Small intestine (tissue), 16 donors: ENCODE data around the gene RCOR1. TPM values are rescaled to one million over a fixed set of nuclear protein-coding genes. Genes with fewer than 3 reads are reported as not detected.
"Not testable (repeated sequence)": the region's sequence is repeated elsewhere in the genome, so short reads cannot be mapped to it uniquely, and the experiment has no call there.

Experiments
- DNase-seq, 2 donors: peaks; one replicate each; pipeline versions ENCODE4 v3.0.0 to v3.0.0-alpha.2; 2013
- FAIRE-seq: peaks from 2 replicates; lab custom pipeline; 2012; peaks lifted over from hg19 to GRCh38; lab: Jason Lieb, UNC
- H3K27ac ChIP-seq, 3 donors: one replicate each; pipeline ENCODE4 v1.5.1; 2013; ENCODE audit warnings: low read length in 2 of 3, mild to moderate bottlenecking in 2 of 3, control low read depth in 1 of 3, inconsistent platforms in 1 of 3, low read depth in 1 of 3, moderate library complexity in 1 of 3
- H3K27me3 ChIP-seq, 3 donors: one replicate each; pipeline ENCODE4 v1.6.1; 2013; ENCODE audit warnings: low read length in 3 of 3, inconsistent platforms in 1 of 3; ENCODE audit not compliant: control insufficient read depth in 3 of 3, insufficient read depth in 3 of 3
- H3K36me3 ChIP-seq, 3 donors: one replicate each; pipeline ENCODE4 v1.6.1; 2013; ENCODE audit warnings: low read length in 3 of 3, inconsistent platforms in 1 of 3, low read depth in 1 of 3, mild to moderate bottlenecking in 1 of 3, moderate library complexity in 1 of 3; ENCODE audit not compliant: control insufficient read depth in 3 of 3, insufficient read depth in 2 of 3
- H3K4me1 ChIP-seq, 3 donors: one replicate each; pipeline ENCODE4 v1.6.1; 2013; ENCODE audit warnings: low read length in 2 of 3, inconsistent platforms in 1 of 3, low read depth in 1 of 3, mild to moderate bottlenecking in 1 of 3, moderate library complexity in 1 of 3; ENCODE audit not compliant: control insufficient read depth in 3 of 3, insufficient read depth in 2 of 3
- H3K4me3 ChIP-seq, 3 donors: one replicate each; pipeline ENCODE4 v1.5.1; 2013; ENCODE audit warnings: low read length in 3 of 3, control low read depth in 1 of 3, inconsistent platforms in 1 of 3, low read depth in 1 of 3, mild to moderate bottlenecking in 1 of 3, moderate library complexity in 1 of 3
- H3K9me3 ChIP-seq, 2 donors: one replicate each; pipeline ENCODE4 v1.6.1; 2013; ENCODE audit warnings: low read depth in 1 of 2, low read length in 1 of 2; ENCODE audit not compliant: control insufficient read depth in 2 of 2, insufficient read depth in 1 of 2
- WGBS, 3 donors: extraction: QIAGEN DNeasy Blood & Tissue Kit; methylation state at CpG; one replicate each; pipeline ENCODE4 v1.1.7; 2013; 5-methylcytosine and 5-hydroxymethylcytosine counted together
- long read RNA-seq, 10 donors: transcript quantifications; one replicate each; lab custom pipeline, GENCODE V29; 2026
- polyA plus RNA-seq, 4 donors: library from polyadenylated mRNA; stranded (reverse) in 3 of 4; unstranded in 1 of 4; fragments of 200-250 nt in 3 of 4; fragments of 120-200 nt in 1 of 4; gene quantifications; one replicate each; pipeline versions ENCODE4 v1.2.1 to v1.2.3, GENCODE V29; 2013
- donor health status: healthy with polysubstance abuse.
- donor health status: control.
- donor health status: control.
- donor health status: Bipolar disorder and iron deficiency.
- donor health status: healthy.

RCOR1 gene
- polyA plus RNA-seq, result 10 to 100 TPM in 3 of 4 donors, 1 to 10 TPM in 1; 9.2 to 22.6 (median 12.3) TPM
- long read RNA-seq, donor 1, result 0 reads
- long read RNA-seq, donor 2, full-length matches to known transcripts, result 2 of 2 reads
- long read RNA-seq, donor 2, partial matches to known transcripts, result 0 of 2 reads
- long read RNA-seq, donor 2, other reads (novel, unspliced or antisense), result 0 of 2 reads
- long read RNA-seq, donor 3, full-length matches to known transcripts, result 1 of 6 reads
- long read RNA-seq, donor 3, partial matches to known transcripts, result 5 of 6 reads
- long read RNA-seq, donor 3, other reads (novel, unspliced or antisense), result 0 of 6 reads
- long read RNA-seq, donor 4, result 0 reads
- long read RNA-seq, donor 5, full-length matches to known transcripts, result 1 of 1 reads
- long read RNA-seq, donor 5, partial matches to known transcripts, result 0 of 1 reads
- long read RNA-seq, donor 5, other reads (novel, unspliced or antisense), result 0 of 1 reads
- long read RNA-seq, donor 6, result 0 reads
- long read RNA-seq, donor 7, result 0 reads
- long read RNA-seq, donor 8, result 0 reads
- long read RNA-seq, donor 9, full-length matches to known transcripts, result 1 of 1 reads
- long read RNA-seq, donor 9, partial matches to known transcripts, result 0 of 1 reads
- long read RNA-seq, donor 9, other reads (novel, unspliced or antisense), result 0 of 1 reads
- long read RNA-seq, donor 10, full-length matches to known transcripts, result 4 of 4 reads
- long read RNA-seq, donor 10, partial matches to known transcripts, result 0 of 4 reads
- long read RNA-seq, donor 10, other reads (novel, unspliced or antisense), result 0 of 4 reads

DNA sequence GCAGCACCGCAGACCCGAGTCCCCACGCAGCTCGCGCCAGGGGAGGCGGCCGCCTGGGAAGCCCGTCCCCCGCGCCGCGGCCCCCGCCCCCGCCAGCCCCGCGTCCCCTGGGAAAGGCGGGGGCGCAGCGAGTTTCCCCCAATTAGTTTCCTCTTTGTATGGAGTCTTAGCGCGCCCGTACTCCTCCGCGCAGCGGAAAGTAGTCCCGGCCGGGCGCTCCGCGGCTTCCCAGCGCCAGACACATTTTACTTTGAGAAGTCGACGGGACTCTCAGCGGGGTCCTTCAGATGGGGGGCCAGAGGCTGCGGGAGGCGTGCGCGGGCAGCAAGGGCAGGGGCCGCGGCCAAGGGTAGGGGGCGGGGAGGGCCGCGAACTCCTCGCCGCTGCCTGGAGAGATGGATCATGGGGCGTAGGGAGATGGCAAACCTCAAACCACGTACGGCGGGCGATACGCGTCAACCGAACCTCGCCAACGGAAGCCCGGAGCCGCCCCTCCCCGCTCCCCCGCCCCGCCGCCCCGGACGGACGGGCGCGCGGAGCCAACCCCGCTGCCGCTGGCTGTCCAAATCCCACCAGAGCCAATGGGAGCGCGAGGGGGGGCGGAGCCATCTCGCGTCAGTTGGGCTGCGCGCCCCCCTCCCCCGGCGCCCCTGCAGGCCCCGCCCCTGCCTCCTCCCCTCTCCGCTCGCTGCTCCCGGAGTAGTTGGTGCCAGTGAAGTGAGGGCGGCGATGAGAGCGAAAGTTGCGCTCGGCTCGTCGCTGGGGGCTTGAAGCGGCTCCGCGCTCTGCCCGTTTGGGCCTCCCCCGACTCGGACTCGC lies at the start of gene RCOR1:
Gene RCOR1 (plus strand): TSS at position 706 of the 819 bp plus-strand sequence. CDS start 238 bp downstream, outside the sequence.
- Histone ChIP-seq H3K27me3 (no peaks in the 10 kb centered on the region), H3K27ac (peak within 1 kb of the TSS; percentile 94 to 99 (median 95)), H3K4me3 (peak within 1 kb of the TSS; percentile 92 to 99 (median 99)), H3K4me1 (peaks cover 0 to 17% (median 8%) of the 10 kb centered on the region in 3 donors), H3K9me3 (no peaks in the 10 kb centered on the region), H3K36me3 (peaks cover 0 to 16% (median 0%) of the 10 kb centered on the region in 3 donors)
- peak; percentile 97 to 98 for DNase-seq
- WGBS, 3 donors, result 0 to 1% (median 1%) methylated on average over 59 to 96 of the region's 96 CpGs
- no peak for FAIRE-seq

DNA sequence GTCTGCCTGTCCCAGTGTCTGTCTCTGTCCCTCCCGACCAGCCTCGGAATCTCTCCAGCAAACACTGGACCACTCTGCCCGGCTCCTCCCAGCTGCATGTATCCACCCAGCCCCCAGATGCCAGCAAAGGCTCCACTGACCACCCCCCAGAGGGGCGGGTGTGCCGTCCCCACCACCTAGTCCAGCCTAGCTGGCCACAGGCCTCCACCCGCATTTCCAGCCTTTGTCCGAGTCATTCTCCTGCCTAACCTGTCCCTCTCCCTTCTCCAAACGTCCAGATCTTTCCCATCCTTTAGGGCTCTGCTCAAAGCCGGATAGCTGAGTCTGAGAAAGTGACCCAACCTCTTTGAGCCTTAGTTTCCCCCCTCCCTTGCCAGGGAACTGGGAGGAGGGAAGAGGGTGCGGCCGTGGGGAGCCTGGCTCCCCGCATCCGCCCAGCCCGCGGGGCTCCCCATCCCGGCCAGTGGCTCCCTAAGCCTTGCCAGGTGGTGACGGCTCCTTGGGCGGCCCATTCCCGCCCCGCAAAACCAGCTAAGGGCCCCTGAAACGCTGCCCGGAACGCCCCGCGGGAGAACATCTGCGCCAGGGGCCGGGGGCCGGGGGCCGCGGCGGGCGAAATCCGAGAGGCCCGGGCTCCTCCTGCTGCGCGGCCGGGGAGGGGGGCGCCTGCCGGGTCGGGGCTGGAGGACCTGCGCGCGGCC lies 48.3 kb upstream of the RCOR1 start:
- no peak for FAIRE-seq
- Histone ChIP-seq H3K9me3 (peaks cover 0 to 5% of the 10 kb centered on the region in 2 donors), H3K4me1 (peaks cover 0 to 54% (median 4%) of the 10 kb centered on the region in 3 donors), H3K27me3 (peaks cover 0 to 6% (median 0%) of the 10 kb centered on the region in 3 donors), H3K4me3 (peak overlapping the region in 1 of 3 donors; percentile 60), H3K27ac (peak overlapping the region; percentile 95 to 98 (median 96)), H3K36me3 (peaks cover 0 to 4% (median 0%) of the 10 kb centered on the region in 3 donors)
- 13 to 26% (median 19%) methylated on average over 21 to 43 of the region's 43 CpGs for WGBS, 3 donors
- peak in 1 of 2 donors; percentile 54 for DNase-seq

DNA sequence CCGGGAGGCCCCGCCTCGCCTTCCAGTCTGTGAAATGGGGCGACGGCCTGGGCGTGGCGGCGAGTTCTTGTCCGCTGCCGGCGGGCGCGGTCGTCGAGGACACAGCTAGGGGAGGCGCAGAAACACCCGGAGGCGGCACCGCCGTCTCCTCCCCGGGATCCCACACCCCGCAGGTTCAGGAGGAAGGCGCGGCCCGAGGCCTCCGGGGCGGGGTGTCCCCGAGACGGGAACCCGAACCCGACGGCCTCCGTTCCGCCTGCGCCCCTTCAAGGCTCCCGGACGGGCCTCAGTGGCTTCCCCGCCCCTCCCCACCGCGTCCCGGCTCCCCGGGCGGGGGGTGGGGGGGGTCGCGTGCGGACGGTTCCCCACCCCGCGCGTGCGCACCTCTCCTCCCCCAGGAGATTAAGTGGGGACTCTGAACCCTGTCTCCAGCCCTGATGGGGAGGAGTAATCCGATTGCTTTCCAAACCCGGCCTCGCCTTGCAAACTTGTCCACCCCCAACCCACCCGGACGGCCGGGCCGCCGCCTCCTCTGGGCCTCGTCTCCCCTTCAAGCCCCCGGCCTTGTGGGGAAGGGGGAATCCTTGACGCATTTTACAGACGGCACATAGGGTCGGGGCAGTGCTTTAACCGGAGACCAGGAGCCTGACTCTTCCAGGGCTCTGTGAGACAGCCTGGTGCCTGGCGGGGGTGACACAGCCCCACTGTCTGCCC lies 47.5 kb upstream of the RCOR1 start:
- Histone ChIP-seq H3K27me3 (peaks cover 0 to 6% (median 0%) of the 10 kb centered on the region in 3 donors), H3K27ac (peak overlapping the region; percentile 95 to 98 (median 96)), H3K4me1 (peaks cover 0 to 46% (median 2%) of the 10 kb centered on the region in 3 donors), H3K4me3 (peak overlapping the region in 2 of 3 donors; percentile 53 to 60), H3K36me3 (peaks cover 0 to 4% (median 0%) of the 10 kb centered on the region in 3 donors), H3K9me3 (peaks cover 0 to 5% of the 10 kb centered on the region in 2 donors)
- DNase-seq, result peak; percentile 93 to 95
- FAIRE-seq, result no peak
- 5 to 8% (median 7%) methylated on average over 16 to 66 of the region's 66 CpGs for WGBS, 3 donors

DNA sequence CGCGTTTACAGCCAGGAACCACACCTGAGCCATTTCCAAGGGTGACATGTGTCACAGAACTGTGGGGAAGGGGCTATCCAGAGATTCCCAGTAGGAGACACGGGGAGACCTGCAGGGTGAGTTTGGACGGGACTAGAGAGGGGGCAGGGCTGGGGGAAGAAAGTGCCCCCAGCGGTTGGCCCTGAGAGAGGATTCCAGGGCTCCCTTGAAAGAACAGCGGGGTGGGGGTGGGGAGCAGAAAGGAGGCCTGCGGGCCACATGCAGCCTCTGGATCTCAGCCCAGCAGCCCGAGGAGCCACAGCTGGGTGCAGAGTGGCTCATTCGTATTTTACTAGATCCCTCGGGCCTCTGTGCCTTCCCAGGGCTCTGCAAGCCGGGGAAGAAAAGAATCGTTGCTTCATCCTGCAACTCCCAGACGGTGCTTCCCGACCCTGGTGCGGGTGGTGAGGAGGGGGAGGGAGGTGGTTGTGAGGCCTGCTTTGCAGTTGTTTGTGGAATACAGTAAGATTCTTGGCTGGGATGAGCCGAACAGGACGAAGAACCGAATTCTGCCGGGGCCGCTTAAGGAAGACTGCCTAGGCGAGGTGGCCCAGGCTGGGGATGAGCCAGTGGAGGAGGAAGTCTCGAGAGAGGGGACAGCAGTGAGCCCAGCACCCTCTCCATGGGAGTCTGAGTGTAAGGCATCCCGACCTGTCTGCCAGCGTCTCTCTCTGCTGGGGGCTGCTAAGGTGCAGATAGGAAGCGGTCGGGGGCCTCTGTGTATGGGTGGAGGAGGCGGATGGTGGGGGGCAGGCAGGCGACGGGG lies 46.8 kb upstream of the RCOR1 start:
- Histone ChIP-seq H3K27ac (peak overlapping the region; percentile 95 to 98 (median 96)), H3K9me3 (peaks cover 0 to 5% of the 10 kb centered on the region in 2 donors), H3K4me3 (peak overlapping the region in 2 of 3 donors; percentile 53 to 60), H3K36me3 (peaks cover 0 to 10% (median 0%) of the 10 kb centered on the region in 3 donors), H3K4me1 (peaks cover 0 to 43% (median 2%) of the 10 kb centered on the region in 3 donors), H3K27me3 (peaks cover 0 to 6% (median 0%) of the 10 kb centered on the region in 3 donors)
- DNase-seq (peak in 1 of 2 donors; percentile 78), FAIRE-seq (no peak)
- 25 to 45% (median 41%) methylated on average over 27 to 29 of the region's 29 CpGs for WGBS, 3 donors

DNA sequence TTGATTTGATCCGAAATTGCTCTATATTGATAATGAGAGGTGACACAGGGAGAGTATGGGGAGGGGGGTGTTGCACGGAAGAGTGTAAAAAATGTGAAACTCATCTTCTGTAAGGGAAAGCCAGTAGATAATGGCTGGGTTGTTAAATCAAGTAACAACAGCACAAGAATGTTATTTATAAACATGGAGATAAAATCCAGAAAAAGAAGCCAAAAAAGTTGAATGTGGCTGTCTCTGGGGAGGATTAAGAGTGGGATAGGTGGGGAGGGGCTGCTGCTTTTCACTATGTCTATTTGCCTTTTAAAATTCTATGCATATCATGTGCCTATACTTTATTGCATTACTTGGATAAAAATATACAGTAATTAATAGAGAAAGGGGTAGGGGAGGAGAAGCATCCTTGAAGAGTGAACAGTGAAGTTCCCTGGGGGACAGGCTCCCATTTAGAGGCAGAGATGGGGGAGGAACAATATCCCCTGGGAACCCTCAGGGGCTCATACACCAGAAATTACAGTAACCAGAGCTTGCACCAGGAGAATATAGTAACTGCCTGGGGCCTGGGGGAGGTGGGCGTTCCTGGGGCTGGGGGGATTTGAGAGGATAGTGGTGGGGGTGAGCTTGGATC lies 43.7 kb upstream of the RCOR1 start:
- peak overlapping the region in 1 of 3 donors; percentile 41 for H3K27ac ChIP-seq
- FAIRE-seq (no peak), DNase-seq (no peak)
- H3K9me3 ChIP-seq, result peaks cover 0 to 5% of the 10 kb centered on the region in 2 donors
- H3K4me1 ChIP-seq, result peaks cover 1 to 65% (median 6%) of the 10 kb centered on the region in 3 donors
- peaks cover 0 to 6% (median 0%) of the 10 kb centered on the region in 3 donors for H3K27me3 ChIP-seq
- peaks cover 0 to 26% (median 0%) of the 10 kb centered on the region in 3 donors for H3K36me3 ChIP-seq
- WGBS, 3 donors, result 60 to 74% (median 60%) methylated on average over 3 of the region's 3 CpGs
- no peak overlapping the region for H3K4me3 ChIP-seq

DNA sequence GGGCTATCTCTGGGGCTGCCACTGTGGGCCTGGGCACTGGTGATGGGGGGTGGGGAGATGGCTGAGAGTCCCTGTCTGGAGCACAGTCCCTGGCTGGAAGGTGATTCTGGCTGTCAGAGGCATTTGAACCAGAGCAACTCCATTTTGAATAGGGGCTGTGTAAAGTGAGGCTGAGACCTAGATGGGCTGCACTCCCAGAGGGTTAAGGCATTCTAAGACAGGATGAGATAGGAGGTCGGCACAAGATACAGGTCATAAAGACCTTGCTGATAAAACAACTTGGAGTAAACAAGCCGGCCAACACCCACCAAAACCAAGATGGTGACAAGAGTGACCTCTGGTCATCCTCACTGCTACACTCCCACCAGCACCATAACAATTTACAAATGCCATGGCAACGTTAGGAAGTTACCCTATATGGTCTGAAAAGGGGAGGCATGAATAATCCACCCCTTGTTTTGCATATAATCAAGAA lies 41.5 kb upstream of the RCOR1 start:
- not testable (repeated sequence) for FAIRE-seq, H3K27me3 ChIP-seq, DNase-seq, H3K9me3 ChIP-seq, H3K4me3 ChIP-seq, H3K27ac ChIP-seq
- Histone ChIP-seq H3K36me3 (peaks cover 0 to 34% (median 0%) of the 10 kb centered on the region in 3 donors), H3K4me1 (peaks cover 1 to 56% (median 6%) of the 10 kb centered on the region in 3 donors)
- 44 to 63% (median 44%) methylated on average over 3 of the region's 3 CpGs for WGBS, 3 donors
